GM19099 (cell line): ENCODE data around the gene DPYSL5.

Experiments
- POLR2A ChIP-seq: IDR thresholded peaks from 3 replicates; pipeline ENCODE4 v1.6.1; 2011; ENCODE audit warnings: low read depth; ENCODE audit not compliant: insufficient read length; ENCODE audit errors: extremely low read depth

The DPYSL5 gene

DNA sequence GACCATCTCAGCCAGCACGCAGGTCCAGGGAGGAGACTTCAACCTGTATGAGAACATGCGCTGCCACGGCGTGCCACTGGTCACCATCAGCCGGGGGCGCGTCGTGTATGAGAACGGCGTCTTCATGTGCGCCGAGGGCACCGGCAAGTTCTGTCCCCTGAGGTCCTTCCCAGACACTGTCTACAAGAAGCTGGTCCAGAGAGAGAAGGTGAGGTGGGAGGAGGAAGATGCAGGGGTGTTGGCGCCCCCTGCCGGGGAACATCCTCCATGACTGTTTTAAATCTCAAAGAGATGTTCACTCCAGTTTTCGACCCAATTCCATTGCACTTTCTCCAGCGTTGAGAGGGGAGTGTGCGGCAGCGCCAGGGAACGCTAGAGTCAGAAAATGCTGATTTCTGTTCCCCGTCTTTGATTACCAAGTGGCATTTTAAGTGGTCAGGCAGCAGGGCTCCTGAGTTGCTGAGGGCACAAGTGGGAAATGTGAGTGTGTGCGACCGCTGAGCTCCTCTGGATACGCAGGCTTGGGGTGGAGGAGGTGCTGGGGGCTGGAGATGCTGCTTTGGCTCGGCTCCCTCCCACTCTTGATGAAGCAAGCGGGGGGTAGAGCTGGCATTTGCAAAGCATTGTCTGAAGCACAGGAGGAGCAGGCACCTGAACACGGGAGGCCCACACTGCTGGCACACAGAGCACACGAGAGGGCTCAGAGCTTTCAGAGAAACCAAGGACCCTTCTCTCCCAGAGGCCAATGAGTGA lies 94.8 kb downstream of the DPYSL5 start:
- no peak for TF ChIP-seq POLR2A

DNA sequence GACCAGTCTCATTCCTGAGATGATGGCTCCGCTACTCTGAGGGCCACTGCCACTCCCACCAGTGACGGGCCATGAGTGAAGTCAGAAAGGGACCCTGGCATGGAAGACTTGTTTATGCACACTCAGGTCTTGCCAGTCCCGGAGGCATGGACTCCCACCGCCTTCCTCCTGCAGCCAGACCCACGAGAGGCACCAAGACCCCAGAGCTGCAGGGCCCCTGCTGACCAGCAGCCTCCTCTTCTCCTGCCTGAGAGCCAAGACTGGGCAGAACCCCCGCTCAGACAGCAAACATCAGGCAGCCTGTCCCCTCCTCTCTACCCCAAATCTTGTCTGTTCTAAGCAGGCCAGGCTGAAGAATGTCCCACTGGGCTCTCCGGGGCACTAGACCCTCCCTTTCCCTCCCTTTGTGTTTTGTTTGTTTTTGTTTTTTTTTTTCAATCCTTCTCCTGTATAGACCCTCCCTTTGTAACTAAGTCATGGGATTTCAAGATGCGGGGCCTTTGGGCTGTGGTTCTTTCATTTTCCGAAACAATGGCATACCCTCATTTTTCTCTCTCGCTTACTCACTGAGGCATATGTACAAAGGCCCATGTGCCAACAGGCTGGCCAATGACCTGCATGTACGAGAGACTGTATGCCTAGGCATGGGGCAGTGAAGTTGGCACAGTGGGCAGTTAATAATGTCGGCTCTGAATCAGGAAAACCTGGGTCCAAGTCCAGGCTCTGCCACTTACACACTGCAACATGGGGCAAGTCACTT lies 98.2 kb downstream of the DPYSL5 start:
- TF ChIP-seq POLR2A = no peak

DNA sequence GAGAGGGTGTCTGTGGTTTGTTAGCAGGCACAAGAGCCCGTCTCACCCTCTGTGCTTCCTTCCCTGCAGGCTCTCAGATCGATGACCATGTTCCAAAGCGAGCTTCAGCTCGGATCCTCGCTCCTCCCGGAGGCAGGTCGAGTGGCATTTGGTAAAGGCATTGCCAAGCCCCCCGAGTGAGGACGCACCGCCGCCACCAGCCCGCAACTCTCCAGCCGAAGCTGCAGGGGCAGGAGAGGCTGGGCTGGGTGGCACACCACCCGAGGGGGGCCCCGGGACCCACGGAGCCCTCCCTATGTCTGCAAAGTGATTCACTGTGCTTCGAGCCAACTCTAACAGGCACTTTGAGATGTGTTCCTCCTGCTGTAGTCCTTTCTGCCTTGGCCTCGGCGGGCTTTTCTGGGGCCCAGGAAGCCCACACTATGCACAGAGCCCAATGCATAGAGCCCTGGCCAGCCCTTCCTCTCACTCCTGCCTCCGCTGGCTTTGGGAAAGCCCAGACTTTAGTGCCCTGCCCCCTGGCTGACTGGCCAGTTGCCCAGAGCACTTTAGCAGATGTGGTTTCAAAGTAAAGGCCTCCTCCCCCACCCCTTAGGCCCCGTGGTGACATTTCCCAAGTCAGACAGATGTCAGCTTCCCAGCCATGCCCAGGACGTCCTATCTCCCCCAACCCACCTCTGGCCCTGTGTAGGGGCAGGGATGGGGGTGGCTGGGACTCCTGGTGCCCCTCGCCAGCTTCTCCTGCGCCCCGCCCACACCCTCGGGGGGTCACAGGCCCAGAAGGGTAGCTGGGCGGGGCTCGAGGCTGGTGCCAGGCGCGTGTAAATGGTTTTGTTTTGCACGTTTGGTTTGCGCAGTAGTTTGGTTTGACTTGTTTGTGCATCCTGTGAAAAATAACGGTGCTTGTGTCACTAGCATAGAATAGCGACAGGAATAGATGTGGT lies 99.2 kb downstream of the DPYSL5 start:
- TF ChIP-seq POLR2A = no peak

DNA sequence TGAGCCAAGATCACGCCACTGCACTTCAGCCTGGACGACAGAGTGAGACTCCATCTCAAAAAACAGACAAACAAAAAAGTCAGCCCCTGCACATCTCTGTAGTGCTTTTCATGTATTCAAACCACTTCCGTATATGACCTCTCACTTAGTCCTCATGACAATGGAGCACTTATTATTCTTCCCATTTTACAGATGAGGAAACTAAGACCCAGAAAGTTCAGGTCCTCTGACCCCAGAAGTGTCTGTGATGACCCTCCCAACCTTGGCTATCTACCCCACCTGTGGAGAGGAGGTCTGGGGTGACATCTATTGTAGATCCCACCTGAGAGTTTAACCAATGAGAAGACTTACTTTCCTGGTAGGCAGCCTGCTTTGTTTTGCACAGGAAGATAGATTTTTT lies 100.9 kb downstream of the DPYSL5 start:
- no peak for TF ChIP-seq POLR2A

DNA sequence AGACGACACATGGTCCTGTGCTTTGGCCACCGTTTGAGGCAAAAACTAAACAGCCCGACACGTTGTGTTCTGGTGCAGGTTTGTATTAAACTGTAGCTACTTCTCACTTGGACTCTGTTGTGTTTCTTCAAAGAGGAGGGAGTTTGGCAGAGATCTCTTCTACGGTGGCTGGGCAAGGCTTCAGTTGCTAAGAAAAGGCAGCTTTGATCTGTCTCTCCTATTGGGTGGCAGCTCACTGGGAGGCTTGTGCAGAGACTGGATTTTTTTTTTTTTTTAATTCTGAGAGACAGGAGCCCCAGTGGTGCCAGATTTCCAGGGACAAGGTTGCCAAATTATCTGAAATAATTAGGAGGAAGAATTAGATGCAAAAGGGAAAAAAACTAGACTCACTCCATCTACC lies 102.3 kb downstream of the DPYSL5 start:
- TF ChIP-seq POLR2A = no peak

DNA sequence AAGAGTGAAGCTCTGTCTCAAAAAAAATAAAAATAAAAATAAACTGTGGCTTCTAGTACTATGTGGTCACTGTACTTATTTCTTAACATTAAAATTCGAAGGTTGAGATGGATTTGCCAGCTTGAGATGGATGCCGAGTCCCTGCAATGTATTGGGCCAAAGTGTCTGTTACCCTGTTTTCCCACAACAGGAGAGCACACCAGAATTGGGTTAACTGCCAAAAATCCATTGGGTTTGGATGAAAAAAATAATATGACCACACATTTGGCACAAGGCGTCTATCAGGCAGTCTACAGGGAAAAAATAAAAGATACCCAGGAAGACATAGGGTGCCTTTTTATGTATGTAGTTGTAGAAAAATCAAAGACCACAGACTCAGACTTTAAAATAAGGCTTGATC lies 103.3 kb downstream of the DPYSL5 start:
- TF ChIP-seq POLR2A = no peak

DNA sequence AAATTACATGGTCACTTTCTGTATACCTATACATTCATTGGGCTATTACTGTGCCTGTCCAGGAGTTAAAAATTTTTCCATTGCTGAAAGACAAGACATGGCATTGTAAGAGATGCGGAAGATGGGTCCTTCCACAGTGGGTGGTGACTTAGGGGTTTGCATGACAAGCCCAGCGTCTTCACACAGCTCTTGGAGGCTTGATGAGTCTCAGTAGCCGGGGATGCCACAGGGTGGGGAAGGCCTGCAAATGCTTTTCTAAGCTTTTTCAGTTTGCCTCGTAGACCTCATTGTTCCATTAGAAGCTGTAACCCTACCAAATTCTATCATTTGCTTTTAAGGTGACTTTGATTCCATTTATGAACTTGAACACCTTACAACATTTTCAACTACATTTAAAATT lies 104.4 kb downstream of the DPYSL5 start:
- no peak for TF ChIP-seq POLR2A

DNA sequence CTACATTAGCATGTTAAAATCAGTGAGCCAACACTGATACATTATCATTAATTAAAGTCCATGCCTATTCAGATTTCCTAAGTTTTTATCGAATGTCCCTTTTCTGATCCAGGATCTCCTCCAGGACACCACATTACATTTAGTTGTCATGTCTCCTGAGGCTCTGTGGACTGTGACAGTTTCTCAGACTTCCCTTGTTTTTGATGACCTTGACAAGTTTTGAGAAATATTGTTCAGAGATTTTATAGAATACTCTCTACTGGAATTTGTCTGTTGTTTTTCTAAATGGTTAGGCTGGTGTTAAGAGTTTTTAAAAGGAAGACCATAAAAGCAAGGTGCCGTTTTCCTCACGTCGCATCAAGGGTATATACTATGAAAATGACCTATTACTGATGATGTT lies 106.2 kb downstream of the DPYSL5 start:
- no peak for TF ChIP-seq POLR2A

DNA sequence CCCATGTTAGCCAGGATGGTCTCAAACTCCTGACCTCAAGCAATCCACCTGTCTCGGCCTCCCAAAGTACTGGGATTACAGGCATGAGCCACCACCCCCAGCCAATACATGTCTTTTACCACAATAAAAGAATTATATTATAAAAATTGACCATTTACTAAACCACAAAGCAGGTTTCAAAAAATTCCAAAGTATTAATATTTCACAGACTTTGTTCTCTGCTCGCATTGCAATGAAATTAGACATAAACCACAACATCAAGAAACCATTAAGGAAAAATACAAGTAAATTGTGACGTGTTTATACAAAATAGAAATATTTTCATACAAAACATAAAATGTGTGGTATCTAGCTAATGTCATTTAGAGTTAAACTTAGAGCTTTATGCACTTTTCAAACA lies 109.1 kb downstream of the DPYSL5 start:
- no peak for TF ChIP-seq POLR2A

DNA sequence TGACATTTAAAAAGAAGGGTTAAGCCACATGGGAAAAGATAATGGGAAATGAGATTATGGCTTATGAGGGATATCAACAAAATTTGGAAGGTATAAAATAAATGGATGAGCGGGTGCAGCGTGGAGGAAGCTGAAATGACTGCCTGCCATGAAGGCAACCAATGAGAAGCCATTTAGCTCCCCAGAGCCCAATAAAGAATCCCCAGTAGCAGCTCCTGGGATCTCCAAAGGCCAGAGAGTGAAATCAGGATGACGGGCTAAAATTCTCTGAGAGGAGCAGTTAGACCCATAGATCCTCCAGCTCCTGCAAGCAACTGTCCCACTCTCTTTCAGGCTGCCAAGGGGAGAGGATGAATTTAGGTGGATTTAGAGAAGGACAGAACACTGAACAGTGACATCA lies 109.6 kb downstream of the DPYSL5 start:
- TF ChIP-seq POLR2A = no peak

DNA sequence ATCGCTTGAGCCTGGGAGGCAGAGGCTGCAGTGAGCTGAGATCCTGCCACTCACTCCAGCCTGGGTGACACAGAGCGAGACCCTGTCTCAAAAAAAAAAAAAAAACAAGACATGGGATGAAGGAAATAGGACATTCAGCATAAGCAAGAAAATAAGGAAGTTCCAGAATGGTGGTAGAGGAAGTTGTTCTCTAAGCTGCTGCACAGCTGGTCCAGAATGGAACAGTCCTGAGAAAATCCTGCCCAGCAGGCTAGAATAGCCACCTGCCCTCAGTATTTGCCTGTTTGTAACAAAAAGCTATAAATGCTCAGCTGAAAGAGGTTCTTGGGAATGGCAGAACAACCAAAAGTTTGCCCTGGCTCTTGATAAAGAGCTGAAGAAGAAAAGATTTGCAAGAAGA lies 111.4 kb downstream of the DPYSL5 start:
- no peak for TF ChIP-seq POLR2A

DNA sequence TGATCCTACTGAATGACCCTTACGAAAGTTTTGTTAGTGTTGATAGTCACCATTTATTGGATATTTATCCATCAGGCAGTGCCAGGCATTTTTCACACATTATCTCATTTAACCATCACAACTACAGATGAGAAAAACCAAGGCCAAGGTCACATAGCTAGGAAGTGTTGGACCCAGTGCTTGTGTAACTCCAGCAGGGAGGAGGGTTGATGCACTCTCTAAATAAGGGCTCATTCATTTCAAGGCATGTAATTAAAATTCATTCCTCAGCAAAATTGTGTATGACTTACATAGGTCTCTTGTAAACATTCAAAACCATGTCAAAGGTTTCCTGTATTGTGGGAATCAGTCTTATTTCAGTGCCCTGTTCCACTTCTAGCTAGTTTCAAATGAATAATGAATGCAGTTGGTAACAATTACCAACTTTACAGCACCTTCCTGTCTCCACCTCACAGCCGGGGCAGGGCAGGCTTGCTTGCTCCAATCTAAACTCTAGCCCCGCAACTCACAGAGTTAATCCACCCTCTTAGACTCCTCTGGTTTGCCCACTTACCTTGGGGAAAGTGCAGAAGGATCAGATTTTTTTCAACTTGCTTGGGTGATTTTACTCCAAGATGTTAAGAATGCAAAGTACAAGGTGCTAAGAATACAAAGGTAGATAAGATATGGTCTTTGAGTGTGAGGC lies 116.7 kb downstream of the DPYSL5 start:
- no peak for TF ChIP-seq POLR2A

DNA sequence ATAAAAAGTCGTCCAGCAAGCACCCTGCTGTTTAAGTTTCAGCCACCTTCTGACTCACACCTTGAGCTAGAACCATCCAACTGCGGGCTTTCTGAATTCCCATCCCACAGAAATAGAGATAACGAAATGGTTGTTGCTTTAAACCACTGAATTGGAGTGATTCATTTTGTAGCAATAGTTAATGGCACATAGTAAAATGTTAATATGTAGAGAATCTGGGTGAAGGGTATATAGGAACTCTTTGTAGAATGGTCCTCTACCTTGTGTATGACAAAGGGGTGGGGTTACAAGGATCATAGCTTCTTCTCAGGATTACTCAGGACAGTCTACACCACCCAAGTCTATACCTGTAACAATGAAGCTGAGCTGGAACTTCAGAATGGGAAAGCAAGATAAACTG lies 120.1 kb downstream of the DPYSL5 start:
- no peak for TF ChIP-seq POLR2A

DNA sequence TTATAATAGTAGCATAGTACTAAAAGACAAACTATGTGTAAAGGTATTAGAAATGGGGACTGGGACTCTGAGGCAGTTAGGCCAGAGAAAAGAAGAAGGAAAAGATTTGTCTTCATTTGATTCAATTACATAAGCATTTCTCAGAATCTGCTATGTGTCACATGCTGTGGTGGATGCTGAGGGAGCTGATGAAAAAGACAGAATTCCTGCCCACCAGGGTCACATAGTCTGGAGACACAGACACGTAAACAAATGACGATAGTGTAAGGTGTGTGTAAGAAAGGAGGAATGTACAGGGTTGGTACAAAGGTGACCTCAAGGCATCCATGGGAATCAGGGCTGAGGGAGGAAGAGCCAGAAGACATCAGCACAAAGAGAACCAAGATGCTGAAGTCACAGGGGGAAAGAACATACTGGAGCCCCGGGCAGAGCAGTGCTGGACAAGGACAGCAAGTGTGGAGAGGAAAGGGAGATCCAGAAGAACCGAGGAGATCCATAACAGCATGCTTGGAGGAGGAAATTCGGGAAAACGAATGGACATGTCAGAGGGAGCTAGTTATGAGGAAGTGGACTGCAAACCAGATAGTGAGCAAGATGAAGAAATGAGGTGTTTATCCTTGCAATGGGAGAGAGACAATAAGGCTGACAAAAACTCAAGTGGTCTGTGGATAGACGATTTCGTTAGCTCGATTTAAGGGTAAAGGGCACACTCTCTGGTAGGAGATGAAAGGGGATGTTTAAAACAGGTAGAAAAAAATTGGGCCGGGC lies 121.3 kb downstream of the DPYSL5 start:
- TF ChIP-seq POLR2A = no peak

DNA sequence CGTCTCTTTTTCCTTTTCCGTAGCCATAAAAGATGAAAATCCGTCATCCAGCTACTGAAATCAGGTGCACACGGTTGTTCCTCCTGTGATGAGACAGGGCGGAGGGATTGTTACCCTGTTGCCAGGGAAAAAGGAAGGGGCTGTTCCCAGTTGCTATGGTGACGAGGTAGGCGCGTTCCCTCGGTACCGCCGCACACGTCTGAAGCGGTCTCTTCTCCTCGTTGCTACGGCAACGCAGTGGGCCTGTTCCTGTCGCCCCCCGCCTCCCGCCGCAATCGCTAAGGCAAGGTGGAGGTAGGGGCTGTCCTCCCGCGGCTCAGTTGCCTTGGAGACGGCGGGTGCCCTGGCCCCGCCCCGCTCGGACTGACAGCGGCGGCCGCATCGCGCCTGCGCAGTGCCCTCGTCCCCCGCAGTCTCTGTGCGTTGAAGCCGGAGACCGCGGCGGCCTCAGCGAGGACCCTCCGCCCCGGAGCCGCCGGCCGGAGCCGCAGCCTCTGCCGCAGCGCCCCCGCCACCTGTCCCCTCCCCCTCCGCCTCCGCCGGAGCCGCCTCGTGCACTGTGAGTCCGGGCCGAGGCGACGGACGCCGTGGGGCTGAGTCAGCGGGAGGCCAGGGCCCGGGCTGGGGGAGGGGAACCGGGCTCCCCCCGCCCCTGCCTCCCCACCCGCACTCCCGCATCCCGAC lies 122.5 kb downstream of the DPYSL5 start, which contains the start of gene MAPRE3:
Gene MAPRE3, plus strand, starts transcription at position 394 of the 684 bp plus-strand sequence. CDS start 51,582 bp downstream, outside the sequence.
- no peak for TF ChIP-seq POLR2A
